A549 (cell line): ENCODE data around the gene PGBD5. TPM values are rescaled to one million over a fixed set of nuclear protein-coding genes. Genes with fewer than 3 reads are reported as not detected.

Experiments used
- ATAC-seq, 2 experiments: fragments of 200-7000 bp in 1 of 2; fragments of >200 bp in 1 of 2; cut with Nextera tagmentation in 1 of 2; cut with Tn5 transposase in 1 of 2; 3 replicates each; pipeline versions ENCODE4 v1.8.0 to v1.9.1; 2018 to 2020; ENCODE audit warnings: mild to moderate bottlenecking in 1 of 2, moderate library complexity in 1 of 2
- CTCF ChIA-PET: fragments of 300-600 bp; sonication (Branson Sonifier 250); formaldehyde crosslinking; extraction: SDS; loops from one replicate; lab custom pipeline; 2021; ENCODE audit warnings: antibody characterized with exemption, inconsistent platforms; lab: Yijun Ruan, JAX
- POLR2A ChIA-PET: fragments of 350-600 bp; formaldehyde crosslinking; extraction: SDS; loops from one replicate; lab custom pipeline; 2021; ENCODE audit warnings: antibody characterized with exemption, inconsistent platforms; lab: Yijun Ruan, JAX
- DNase-seq, 2 experiments: peaks; one replicate each; pipeline versions ENCODE4 v3.0.0 to v3.0.0-alpha.2; 2011 to 2016; ENCODE audit warnings: low read depth in 1 of 2, low spot score in 1 of 2
- FAIRE-seq: peaks from 2 replicates; lab custom pipeline; 2011; peaks lifted over from hg19 to GRCh38; lab: Jason Lieb, UNC
- H3K27ac ChIP-seq, 2 experiments: fragments of >200 bp; sonication (Bioruptor Twin); formaldehyde crosslinking; 3 replicates each; pipeline ENCODE4 v1.5.1; 2016 to 2017
- H3K4me1 ChIP-seq: fragments of >200 bp; sonication (Bioruptor Twin); formaldehyde crosslinking; 3 replicates; pipeline ENCODE4 v1.6.1; 2016
- H3K4me2 ChIP-seq: fragments of >200 bp; sonication (Bioruptor Twin); formaldehyde crosslinking; 3 replicates; pipeline ENCODE4 v1.6.1; 2016
- H3K4me3 ChIP-seq: fragments of >200 bp; sonication (Bioruptor Twin); formaldehyde crosslinking; 3 replicates; pipeline ENCODE4 v1.5.1; 2016
- H3K9me3 ChIP-seq: fragments of >200 bp; sonication (Bioruptor Twin); formaldehyde crosslinking; 3 replicates; pipeline ENCODE4 v1.6.1; 2016
- CBX2 ChIP-seq: fragments of 200-600 bp; sonication (generic); IDR thresholded peaks from 2 replicates; pipeline ENCODE4 v1.6.1; 2016; ENCODE audit warnings: low read depth, mild to moderate bottlenecking, borderline replicate concordance
- ELK1 ChIP-seq: fragments of 150-350 bp; IDR thresholded peaks from 2 replicates; pipeline ENCODE4 v1.6.1; 2014; ENCODE audit warnings: low read depth, mild to moderate bottlenecking, low read length
- ESRRA ChIP-seq: fragments of 150-350 bp; IDR thresholded peaks from 2 replicates; pipeline ENCODE4 v1.6.1; 2014; ENCODE audit warnings: mild to moderate bottlenecking, low read length, borderline replicate concordance
- FOSB ChIP-seq: fragments of 250-450 bp; sonication (Bioruptor Pico); IDR thresholded peaks from 2 replicates; pipeline ENCODE4 v1.5.0; 2020; ENCODE audit warnings: mild to moderate bottlenecking, moderate library complexity
- GATA3 ChIP-seq: IDR thresholded peaks from 2 replicates; pipeline ENCODE4 v1.6.1; 2012; ENCODE audit warnings: borderline replicate concordance
- HDAC2 ChIP-seq: fragments of 200-600 bp; sonication (generic); IDR thresholded peaks from 2 replicates; pipeline ENCODE4 v1.6.1; 2016
- HEYL ChIP-seq: fragments of 250-450 bp; sonication (Bioruptor Pico); IDR thresholded peaks from 2 replicates; pipeline ENCODE4 v1.8.0; 2021; ENCODE audit warnings: mild to moderate bottlenecking, moderate library complexity
- HOXA7 ChIP-seq: fragments of 250-450 bp; sonication (Bioruptor Pico); IDR thresholded peaks from 2 replicates; pipeline ENCODE4 v1.5.0; 2020; ENCODE audit warnings: mild to moderate bottlenecking, moderate library complexity
- HOXB5 ChIP-seq: fragments of 250-450 bp; sonication (Bioruptor Pico); IDR thresholded peaks from 2 replicates; pipeline ENCODE4 v1.5.0; 2020; ENCODE audit warnings: mild to moderate bottlenecking, moderate library complexity
- MAFK ChIP-seq: fragments of 450-650 bp; IDR thresholded peaks from 2 replicates; pipeline ENCODE4 v1.6.1; 2014; ENCODE audit not compliant: partially characterized antibody
- NFE2L2 ChIP-seq: fragments of 150-350 bp; conservative IDR thresholded peaks from 2 replicates; pipeline ENCODE4 v1.6.1; 2014; ENCODE audit warnings: low read length
- NPAS2 ChIP-seq: fragments of 250-450 bp; sonication (Bioruptor Pico); IDR thresholded peaks from 2 replicates; pipeline ENCODE4 v1.8.0; 2022; ENCODE audit warnings: mild to moderate bottlenecking, moderate library complexity, borderline replicate concordance
- NR3C1 ChIP-seq: fragments of >200 bp; sonication (Bioruptor Twin); formaldehyde crosslinking; IDR thresholded peaks from 3 replicates; pipeline ENCODE4 v1.6.1; 2017
- POLR2AphosphoS2 ChIP-seq: conservative IDR thresholded peaks from 2 replicates; pipeline ENCODE4 v1.6.1; 2012; ENCODE audit warnings: low read length, improper control_type of control experiment, inconsistent platforms
- RAD21 ChIP-seq, 2 experiments: fragments of >200 bp in 1 of 2; sonication (Bioruptor Twin) in 1 of 2; formaldehyde crosslinking in 1 of 2; IDR thresholded peaks in 1 of 2; conservative IDR thresholded peaks in 1 of 2; 2 replicates in 1 of 2; 3 replicates in 1 of 2; pipeline ENCODE4 v1.6.1; 2012 to 2018; ENCODE audit warnings: inconsistent platforms in 1 of 2
- RARB ChIP-seq: fragments of 250-450 bp; sonication (Bioruptor Pico); IDR thresholded peaks from 2 replicates; pipeline ENCODE4 v1.8.0; 2021; ENCODE audit warnings: mild to moderate bottlenecking, moderate library complexity
- RCOR1 ChIP-seq: fragments of 150-350 bp; IDR thresholded peaks from 2 replicates; pipeline ENCODE4 v1.6.1; 2014; ENCODE audit warnings: antibody characterized with exemption, low read length, low read depth
- RFX5 ChIP-seq: fragments of 450-650 bp; IDR thresholded peaks from 2 replicates; pipeline ENCODE4 v1.7.1; 2014; ENCODE audit warnings: antibody characterized with exemption, mild to moderate bottlenecking, moderate library complexity
- SMC3 ChIP-seq: fragments of >200 bp; sonication (Bioruptor Twin); formaldehyde crosslinking; IDR thresholded peaks from 3 replicates; pipeline ENCODE4 v1.6.1; 2018; ENCODE audit warnings: inconsistent platforms
- WGBS: methylation state at CpG from one replicate; pipeline ENCODE4 v1.1.6; 2017; ENCODE audit errors: missing lambda C conversion rate; 5-methylcytosine and 5-hydroxymethylcytosine counted together
- polyA plus RNA-seq, 4 experiments: library from polyadenylated mRNA; depleted of rRNA in 3 of 4; stranded (reverse); fragments of >200 nt; fragmentation: RNase III in 1 of 4; extraction: RNeasy Plus Mini Kit Qiagen cat#74134 plus additional on column Dnase treatment in 1 of 4; gene quantifications; 2 replicates in 3 of 4; 3 replicates in 1 of 4; pipeline ENCODE4 v1.2.3, GENCODE V29; 2011 to 2017
- TF ChIP-seq, protein P1 (sequence below): IDR thresholded peaks from 2 replicates; pipeline ENCODE4 v1.6.1; 2012
- TF ChIP-seq, protein P2 (sequence below): fragments of >200 bp; sonication (Bioruptor Twin); formaldehyde crosslinking; IDR thresholded peaks from 2 replicates; pipeline ENCODE4 v1.6.1; 2016
- TF ChIP-seq, protein P3 (sequence below): fragments of >200 bp; sonication (Bioruptor Twin); formaldehyde crosslinking; IDR thresholded peaks from 3 replicates; pipeline ENCODE4 v1.5.1; 2016

PGBD5 gene
- polyA plus RNA-seq, 2 of the 4 experiments (the other 2 are of a cell fraction), result 0.04 to 0.66 TPM

GRCh38 chr1:230306169-230306568 lies 120.0 kb downstream of the PGBD5 start:
- TF ChIP-seq, protein P1, sequence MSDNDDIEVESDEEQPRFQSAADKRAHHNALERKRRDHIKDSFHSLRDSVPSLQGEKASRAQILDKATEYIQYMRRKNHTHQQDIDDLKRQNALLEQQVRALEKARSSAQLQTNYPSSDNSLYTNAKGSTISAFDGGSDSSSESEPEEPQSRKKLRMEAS, result no peak
- FAIRE-seq (no peak), DNase-seq (no peak), ATAC-seq (no peak)
- Histone ChIP-seq H3K4me3 (no peak overlapping the region), H3K4me2 (no peak overlapping the region), H3K4me1 (peaks cover 16% of the 10 kb centered on the region), H3K9me3 (no peaks in the 10 kb centered on the region), H3K27ac (no peak overlapping the region)
- WGBS, result 70% methylated on average over 4 of the region's 4 CpGs
- CTCF ChIA-PET, result interaction anchor here (0.6 to 1.5 kb wide), 3 partner anchors 231 to 645 kb away, joined by 3 to 4 read pairs (median 3); no protein-coding TSS in a partner anchor
- POLR2A ChIA-PET, result no interaction called here

- ATAC-seq, result no peak
- Histone ChIP-seq H3K9me3 (no peaks in the 10 kb centered on the region), H3K4me2 (no peak overlapping the region), H3K4me1 (peaks cover 16% of the 10 kb centered on the region), H3K27ac (no peak overlapping the region), H3K4me3 (no peak overlapping the region)
- 52% methylated on average over 6 of the region's 6 CpGs for WGBS
- no peak for FAIRE-seq
- TF ChIP-seq HDAC2, result no peak
- no peak for TF ChIP-seq HEYL
- TF ChIP-seq RFX5, result no peak
- no peak for TF ChIP-seq RARB (CRISPR knock-in tag)
- TF ChIP-seq NR3C1, result no peak
- TF ChIP-seq SMC3, result no peak
- no peak for TF ChIP-seq RCOR1
- TF ChIP-seq ELK1, result no peak
- TF ChIP-seq MAFK, result no peak
- TF ChIP-seq CBX2, result no peak
- TF ChIP-seq NPAS2 (CRISPR knock-in tag), result no peak
- TF ChIP-seq, protein P2, sequence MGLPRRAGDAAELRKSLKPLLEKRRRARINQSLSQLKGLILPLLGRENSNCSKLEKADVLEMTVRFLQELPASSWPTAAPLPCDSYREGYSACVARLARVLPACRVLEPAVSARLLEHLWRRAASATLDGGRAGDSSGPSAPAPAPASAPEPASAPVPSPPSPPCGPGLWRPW, result no peak
- no peak for TF ChIP-seq NFE2L2
- TF ChIP-seq, protein P3, sequence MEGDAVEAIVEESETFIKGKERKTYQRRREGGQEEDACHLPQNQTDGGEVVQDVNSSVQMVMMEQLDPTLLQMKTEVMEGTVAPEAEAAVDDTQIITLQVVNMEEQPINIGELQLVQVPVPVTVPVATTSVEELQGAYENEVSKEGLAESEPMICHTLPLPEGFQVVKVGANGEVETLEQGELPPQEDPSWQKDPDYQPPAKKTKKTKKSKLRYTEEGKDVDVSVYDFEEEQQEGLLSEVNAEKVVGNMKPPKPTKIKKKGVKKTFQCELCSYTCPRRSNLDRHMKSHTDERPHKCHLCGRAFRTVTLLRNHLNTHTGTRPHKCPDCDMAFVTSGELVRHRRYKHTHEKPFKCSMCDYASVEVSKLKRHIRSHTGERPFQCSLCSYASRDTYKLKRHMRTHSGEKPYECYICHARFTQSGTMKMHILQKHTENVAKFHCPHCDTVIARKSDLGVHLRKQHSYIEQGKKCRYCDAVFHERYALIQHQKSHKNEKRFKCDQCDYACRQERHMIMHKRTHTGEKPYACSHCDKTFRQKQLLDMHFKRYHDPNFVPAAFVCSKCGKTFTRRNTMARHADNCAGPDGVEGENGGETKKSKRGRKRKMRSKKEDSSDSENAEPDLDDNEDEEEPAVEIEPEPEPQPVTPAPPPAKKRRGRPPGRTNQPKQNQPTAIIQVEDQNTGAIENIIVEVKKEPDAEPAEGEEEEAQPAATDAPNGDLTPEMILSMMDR, result no peak
- TF ChIP-seq ESRRA, result no peak
- TF ChIP-seq POLR2AphosphoS2, result no peak
- no peak for TF ChIP-seq HOXA7 (CRISPR knock-in tag)
- no peak for TF ChIP-seq HOXB5 (CRISPR knock-in tag)
- no peak for TF ChIP-seq FOSB (CRISPR knock-in tag)
- ChIA-PET CTCF (interaction anchor here (1.1 to 1.8 kb wide), 2 partner anchors 92 to 643 kb away, joined by 3 to 5 read pairs; no protein-coding TSS in a partner anchor), POLR2A (no interaction called here)
- DNase-seq, result no peak
These were observed 122.3 kb downstream of the PGBD5 start for GRCh38 chr1:230303822-230304221.

- Histone ChIP-seq H3K4me2 (no peak overlapping the region), H3K27ac (no peak overlapping the region), H3K4me3 (no peak overlapping the region), H3K4me1 (peaks cover 11% of the 10 kb centered on the region), H3K9me3 (no peaks in the 10 kb centered on the region)
- WGBS, result 50% methylated on average over 6 of the region's 6 CpGs
- FAIRE-seq, result no peak
- CTCF ChIA-PET, result interaction anchor here (0.6 to 1.8 kb wide), 5 partner anchors 9 to 642 kb away, joined by 3 to 5 read pairs (median 3); no protein-coding TSS in a partner anchor
- POLR2A ChIA-PET, result no interaction called here
- no peak for ATAC-seq
- DNase-seq, result no peak
- TF ChIP-seq RAD21 (conservative IDR thresholded peaks at IDR 0.05 in 1 of 2, IDR thresholded peaks at IDR 0.05 in 1 of 2) (peak; percentile 13 to 30; a peak in 1 of 5 replicates), GATA3 (no peak)
These were observed 123.1 kb downstream of the PGBD5 start for GRCh38 chr1:230303069-230303468.
